DMS153 treated with DMSO at 0.1 percent for 48 hours (cell line): Measurements from ENCODE around the gene ANKFN1.
A peak's percentile ranks its signal among the peaks of the same experiment; 100 is the strongest.
"Not testable (repeated sequence)": the region's sequence is repeated elsewhere in the genome, so short reads cannot be mapped to it uniquely, and the experiment has no call there.

Experiments used
- DNase-seq: peaks from one replicate; lab custom pipeline; 2025; ENCODE audit not compliant: unreplicated experiment; lab: John Stamatoyannopoulos, UW

ANKFN1 gene

DNA sequence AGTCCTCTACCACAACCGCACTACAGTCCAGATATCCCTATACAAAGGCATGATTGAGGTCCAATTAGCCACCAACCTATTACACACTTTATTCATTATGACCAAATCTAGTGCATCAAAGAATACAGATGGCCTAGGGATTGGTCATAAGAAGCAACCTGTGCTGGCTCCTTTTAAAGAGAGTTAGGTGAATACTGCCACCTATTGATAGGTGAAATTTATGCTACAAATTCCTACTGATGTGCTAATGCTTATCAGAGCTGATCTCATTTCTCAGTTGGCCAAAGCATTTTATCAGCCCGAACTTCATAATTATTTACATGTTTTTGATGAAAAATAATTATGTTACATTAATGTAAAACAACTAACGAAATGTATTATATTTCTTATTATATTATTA lies 166.3 kb downstream of the ANKFN1 start:
- peak; percentile 24 for DNase-seq

DNA sequence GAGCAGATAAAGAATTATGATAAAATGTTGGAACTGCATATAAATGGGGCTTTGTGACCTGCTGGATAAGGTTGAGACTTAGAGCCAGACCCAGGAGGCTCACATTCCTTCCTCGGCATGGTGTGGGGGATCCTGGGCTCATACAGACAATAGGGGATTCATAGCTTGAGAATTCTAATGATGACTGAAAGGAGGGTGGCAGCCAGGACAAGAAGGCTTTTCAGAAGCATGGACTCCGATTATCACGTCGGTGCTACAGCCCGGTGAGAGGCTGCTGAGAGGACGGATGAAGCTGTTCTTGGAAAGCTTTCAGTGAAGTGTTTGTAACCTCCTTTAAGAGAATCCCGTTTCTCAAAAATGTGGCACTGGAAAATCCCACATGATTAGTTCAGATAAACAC lies 167.2 kb downstream of the ANKFN1 start:
- no peak for DNase-seq

DNA sequence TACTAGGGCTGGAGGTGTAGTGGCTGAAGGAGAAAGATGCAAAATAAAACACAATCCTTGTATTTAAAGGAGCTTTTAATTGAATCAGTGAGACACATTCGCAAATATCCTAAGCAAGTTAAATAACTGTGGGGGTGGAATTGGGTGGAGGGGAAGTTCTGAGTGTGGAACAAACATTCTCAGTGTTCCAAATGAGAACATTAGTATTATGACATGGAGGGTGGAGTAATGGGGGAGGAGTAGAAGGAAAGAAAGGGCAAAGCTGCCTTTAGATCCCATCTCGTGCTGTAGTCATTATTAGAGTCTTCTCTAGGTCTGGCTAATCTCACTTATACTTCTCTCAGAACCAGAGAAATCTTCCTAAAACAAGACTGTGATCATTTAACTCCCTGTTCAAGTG lies 169.7 kb downstream of the ANKFN1 start:
- DNase-seq: no peak

DNA sequence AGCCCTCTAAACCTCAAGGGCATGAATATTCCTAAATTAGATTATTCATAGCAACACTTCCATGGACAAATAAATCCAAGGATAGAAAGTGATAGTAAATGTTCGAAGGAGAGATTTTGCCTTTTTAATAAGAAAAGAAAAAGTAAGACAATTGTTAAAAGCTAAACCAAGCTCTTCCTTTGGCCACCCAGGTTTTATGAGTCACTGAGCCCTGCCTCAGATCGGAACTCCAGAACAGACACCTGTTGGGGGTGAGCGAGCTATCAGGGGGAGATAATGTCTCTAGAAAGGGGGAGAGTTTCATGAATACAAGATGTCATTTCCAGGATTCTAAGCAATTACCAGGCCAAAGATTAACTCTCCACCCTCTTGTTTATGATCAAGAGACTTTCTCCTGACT lies 171.4 kb downstream of the ANKFN1 start:
- no peak for DNase-seq

DNA sequence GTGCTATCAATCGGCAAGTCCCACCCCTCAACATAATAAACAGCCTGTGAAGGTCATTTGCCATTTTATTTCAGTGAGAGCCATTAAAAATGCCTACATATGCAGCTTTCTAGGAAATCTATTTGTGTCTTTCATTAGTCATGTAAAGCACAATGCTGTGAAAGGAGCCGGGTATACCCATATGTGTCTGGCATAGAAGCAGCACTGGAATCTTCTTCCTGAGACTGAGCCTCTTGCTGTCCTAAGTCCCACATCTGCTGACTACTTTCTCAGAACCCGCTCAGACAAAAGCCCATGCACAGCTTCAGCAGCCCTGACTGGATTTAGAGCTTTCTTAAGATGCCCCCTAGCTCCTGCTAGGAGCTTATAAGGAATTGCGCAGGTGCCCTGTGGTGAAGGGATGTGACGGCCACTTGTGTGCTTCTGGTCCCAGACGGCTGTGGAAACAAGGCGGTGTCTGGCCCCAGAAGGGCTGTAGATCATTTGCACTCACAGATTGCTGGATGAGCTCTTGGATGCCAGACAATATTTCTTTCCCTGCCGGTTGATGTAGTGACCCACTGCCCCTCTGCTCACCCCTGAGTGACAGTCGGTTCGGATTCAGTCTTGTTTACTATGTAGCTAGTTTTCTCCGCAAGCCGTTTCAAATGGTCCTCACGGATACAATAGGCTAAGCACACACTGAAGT lies 172.2 kb downstream of the ANKFN1 start:
- no peak for DNase-seq

DNA sequence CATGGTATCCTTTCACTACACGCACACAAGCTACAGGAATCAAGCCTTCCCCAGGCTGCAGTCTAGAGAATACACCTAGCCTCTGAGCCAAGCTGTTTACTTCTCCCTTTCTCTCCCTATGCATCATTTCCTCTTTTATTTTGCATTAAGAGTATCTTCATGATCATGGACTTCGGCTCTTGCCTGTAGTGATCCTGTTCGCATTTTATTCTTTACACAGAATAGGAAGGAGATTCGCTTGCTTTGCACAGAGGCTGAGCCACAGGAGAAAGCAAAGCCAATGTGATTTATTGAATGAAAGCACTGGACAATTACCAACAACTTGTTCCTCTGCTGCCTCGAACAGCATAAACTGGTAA lies 172.7 kb downstream of the ANKFN1 start:
- DNase-seq: no peak

DNA sequence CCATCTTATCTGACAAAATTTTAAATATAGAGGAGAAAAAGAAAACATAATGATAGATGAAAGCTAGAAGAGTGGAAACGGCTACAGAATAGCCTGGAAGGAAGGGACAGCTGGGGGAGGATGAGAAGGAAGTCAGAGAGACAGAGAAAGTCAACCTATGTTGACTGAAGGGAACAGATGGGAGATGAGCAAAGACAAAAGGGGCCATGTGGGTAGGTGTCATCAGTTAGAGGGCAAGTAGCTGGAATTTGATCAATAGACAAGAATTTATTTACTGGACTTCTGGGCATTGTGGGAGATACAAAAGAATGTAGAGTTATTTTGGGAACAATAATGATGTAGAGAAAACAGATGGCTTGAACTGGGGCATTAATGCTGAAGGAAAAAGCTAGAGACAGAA lies 194.4 kb downstream of the ANKFN1 start:
- no peak for DNase-seq

DNA sequence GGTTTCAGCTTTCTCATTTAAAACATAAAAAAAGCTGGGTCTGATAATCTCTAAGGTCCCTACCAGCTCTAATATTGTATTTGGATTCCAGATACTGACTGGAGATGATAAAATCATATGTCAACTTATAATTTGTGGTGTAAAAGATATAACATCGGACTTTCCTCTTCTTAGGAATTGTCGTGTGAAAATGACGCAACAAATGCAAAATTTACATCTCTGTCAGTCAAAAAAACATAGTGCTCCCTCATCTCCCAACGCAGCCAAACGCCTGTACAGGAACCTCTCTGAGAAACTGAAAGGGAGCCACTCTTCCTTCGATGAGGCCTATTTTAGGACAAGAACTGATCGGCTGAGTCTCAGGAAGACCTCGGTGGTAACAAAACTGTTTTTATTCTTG lies 197.3 kb downstream of the ANKFN1 start:
- no peak for DNase-seq

DNA sequence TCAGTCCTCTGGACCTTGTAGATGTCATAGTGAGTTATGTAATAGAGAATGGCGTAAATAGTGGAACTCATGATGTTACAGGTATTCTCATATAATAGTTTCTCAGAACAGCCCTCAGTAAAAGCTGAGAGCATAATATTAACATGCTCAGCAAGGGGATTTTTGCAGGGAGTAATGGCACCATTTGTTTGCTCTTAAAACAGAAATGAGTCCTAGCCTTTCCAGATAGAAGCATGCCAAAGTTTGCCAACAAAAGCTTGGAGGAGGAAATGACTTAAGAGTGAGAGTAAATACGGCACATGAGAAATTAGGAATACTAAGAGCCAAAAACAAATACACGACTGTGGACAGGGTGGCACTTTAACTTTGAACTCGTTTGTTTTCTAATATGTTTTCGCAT lies 198.4 kb downstream of the ANKFN1 start:
- DNase-seq: no peak

DNA sequence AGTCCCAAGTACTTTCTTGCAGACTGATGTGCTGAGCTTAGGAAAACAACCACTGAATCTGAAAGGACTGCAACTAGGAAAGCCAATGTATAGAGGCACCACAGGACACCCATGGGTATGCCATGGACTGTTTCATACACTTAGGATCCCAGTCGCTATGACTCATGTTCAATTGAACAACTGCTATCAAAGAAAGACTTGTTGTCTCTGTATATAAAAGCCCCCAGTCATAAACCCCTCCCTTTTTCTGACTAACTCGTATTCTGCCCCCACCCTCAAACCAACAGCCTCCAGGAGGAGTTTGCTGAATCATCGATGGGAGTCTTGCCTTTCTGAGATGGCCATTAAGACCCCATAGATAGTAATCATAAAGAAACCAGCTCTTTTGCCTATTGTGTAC lies 205.4 kb downstream of the ANKFN1 start:
- no peak for DNase-seq

DNA sequence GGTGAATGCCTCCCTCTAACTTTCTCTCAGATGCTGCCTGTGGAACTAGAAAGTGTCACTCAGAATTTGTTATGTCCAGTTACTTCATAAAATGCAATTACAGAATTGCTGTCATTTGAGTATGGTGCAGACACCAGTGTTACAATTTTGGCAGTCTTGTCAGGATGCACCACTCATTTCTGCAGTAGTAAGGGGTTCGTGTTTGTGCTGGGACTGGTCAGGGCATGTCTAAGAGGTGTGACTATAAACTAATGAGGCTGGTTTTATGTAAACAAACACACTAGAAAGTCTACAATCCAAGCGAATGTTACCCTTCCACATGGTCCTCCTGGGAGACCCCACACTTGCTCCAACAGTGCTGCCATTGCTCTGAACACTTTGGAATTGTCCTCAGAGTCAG lies 206.2 kb downstream of the ANKFN1 start:
- DNase-seq: no peak

DNA sequence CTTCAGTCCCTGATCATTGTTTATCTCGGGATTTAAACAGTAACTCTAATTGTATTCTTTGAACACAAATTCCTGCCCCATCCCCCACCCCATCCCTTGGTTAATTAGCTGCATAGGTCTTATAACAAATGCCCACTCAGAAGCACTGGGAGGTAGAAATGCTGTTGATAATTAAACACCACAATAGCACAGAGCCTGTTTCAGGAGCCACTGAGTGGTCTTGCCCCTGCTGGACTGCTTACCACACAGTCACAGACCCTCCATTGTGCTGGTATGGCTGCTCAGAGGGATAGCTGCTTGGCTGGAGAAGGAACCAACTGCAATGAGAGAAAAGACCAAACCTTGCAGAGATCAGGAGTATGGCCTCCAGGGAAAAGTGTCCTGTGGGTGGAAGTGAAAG lies 214.1 kb downstream of the ANKFN1 start:
- DNase-seq: no peak

DNA sequence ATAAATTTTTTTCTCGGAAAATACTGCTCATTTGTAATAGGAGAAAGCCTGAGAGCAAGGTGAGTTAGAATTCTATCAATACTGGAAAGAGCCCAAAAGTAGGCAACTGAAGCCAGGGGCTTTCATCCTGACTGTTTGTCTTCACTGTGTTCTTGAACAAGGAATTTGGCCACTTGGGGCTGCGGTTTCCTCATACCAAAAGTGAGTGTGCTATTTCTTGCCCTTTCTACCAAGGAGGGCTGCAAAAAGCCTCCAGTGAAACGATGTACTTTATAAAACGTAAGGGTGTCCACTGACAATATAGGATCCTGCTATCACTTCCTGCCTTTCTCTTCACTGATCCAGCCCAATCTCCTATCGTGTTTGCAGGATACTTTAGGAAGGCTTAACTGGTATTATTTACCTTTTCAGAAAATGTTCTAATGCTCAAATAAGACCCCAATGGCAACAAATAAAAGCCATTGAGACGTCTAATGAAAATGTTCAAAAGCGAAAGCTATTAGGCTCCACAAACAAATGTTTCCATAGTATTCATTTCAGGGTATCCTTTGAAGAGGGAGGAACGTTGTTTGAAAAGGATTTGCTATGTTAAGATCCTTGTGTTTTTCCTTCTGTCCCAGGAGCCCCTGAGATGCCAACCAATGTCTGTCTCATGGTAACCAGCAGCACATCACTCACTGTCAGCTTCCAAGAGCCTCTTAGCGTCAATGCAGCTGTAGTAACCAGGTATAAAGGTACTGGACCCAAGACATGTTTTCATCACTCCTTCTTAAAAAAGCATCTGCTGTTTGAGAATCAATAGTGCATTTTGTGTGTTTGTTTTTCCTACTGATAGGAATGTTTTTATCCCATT lies 220.9 kb downstream of the ANKFN1 start:
- no peak for DNase-seq

DNA sequence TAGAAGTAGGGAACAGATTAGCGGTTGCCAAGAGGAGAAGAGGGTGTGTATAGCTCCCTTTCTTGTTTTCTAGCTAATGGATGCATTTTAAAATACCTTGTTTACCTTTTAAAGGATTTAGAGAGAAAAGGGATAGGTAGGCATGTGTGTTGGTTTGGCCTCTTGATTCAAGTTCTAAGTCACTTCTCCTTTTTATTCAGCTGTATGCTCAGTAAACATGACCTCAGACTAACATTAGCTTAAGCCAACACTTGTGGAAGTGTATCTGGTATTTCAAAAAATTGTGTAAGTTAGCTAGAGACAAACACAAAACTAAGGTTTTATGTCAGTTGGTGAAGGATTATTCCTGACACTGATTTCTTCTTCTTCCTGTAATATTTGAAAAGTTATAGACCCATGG lies 236.1 kb downstream of the ANKFN1 start:
- DNase-seq: no peak

DNA sequence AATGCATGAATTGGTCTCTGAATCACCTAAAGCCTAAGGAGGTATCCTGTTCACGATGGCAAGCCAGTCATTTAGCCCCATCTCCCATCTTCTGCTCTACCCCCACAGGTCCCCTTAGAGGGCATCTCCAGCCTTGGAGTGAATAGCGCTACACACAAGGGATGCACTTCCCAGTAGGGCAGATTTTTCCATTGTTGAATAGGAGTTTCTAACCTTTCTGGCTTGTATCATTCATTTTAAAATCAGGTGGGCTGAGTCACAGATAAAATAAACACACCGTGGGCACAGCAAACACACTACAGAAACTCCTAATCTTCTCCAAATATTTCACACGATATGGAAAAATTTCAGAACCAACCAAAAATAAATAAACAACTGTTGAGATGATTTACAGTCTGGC lies 239.0 kb downstream of the ANKFN1 start:
- DNase-seq: no peak

DNA sequence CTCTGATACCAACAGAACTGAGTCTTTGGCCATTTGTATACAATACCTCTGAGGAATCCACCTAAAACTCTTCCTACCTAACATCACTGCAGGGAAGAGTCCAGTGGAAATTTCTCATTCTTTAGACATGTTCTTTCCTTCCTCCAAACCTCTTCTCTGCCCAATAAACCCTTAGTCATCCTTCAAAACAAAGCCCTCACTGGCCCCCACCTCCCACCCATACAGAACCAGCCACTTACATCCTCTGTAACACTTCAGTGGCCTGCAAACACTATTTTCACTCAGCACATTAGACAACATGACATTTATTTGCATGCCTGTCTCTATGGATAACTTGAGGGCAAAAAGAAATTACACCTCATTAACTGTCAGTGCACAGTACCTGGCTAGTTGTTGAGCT lies 239.9 kb downstream of the ANKFN1 start:
- no peak for DNase-seq

DNA sequence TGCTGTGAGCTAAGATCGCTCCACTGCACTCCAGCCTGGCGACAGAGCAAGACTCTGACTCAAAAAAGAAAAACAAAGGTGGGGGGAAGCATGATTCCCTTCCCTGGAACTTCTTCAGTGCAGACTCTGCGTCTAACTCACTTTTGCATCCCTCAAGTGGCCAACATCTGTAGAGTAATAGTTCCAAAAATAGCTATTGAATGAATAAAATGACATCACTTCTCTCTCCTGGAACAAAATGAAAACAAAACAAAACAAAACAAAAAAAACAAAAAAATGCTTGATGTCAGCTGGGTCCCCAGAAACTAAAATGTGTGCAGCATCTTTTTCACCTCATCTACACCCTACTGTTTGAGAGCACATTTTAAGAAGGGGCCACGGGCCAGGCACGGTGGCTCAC lies 242.5 kb downstream of the ANKFN1 start:
- DNase-seq: no peak

DNA sequence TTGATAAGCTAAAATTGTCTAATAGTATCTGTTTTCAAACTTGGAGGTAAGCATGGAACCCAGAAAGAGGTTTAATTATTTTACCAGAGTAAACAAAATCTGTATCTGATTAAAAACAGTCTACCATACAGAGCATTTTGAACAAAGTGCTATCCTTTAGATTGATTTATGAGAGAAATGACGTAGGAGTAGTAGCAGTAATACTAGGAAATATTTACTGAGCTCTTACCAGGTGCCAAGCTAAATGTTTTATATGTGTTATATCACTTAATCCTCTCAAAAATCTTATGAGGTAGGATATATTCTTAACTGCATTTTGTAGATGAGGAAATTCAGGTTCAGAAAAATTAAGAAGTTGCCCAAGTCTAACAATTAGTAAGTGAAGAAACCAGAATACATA lies 253.8 kb downstream of the ANKFN1 start:
- DNase-seq: no peak

DNA sequence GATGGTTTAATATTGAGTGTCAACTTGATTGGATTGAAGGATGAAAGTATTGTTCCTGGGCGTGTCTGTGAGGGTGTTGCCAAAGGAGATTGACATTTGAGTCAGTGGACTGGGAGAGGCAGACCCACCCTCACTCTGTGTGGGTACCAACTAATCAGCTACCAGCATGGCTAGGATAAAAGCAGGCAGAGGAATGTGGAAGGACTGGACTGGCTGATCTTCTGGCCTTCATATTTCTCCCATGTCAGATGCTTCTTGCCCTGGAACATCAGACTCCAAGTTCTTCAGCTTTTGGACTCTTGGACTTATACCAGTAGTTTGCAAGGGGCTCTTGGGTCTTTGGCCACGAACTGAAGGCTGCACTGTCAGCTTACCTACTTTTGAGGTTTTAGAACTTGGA lies 259.1 kb downstream of the ANKFN1 start:
- not testable (repeated sequence) for DNase-seq

DNA sequence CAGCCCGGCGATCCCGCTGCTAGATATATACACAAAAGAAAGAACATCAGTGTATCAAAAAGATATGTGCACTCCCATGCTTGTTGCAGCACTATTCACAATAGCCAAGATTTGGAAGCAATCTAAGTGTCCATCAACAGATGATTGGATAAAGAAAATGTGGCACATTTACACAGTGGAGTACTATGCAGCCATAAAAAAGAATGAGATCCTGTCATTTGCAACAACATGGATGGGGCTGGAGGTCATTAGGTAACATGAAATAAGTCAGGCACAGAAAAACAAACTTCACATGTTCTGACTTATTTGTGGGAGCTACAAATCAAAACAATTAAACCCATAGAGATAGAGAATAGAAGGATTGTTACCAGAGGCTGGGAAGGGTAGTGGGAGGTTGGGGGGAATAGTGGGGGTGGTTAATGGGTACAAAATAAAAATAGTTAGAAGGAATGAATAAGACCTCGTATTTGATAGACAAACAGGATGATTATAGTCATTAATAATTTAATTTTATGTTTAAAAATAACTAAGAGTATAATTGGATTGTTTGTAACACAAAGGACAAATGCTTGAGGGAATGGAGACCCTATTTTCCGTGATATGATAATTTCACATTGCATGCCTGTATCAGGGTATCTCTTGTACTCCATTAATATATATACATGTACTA lies 263.5 kb downstream of the ANKFN1 start:
- no peak for DNase-seq

DNA sequence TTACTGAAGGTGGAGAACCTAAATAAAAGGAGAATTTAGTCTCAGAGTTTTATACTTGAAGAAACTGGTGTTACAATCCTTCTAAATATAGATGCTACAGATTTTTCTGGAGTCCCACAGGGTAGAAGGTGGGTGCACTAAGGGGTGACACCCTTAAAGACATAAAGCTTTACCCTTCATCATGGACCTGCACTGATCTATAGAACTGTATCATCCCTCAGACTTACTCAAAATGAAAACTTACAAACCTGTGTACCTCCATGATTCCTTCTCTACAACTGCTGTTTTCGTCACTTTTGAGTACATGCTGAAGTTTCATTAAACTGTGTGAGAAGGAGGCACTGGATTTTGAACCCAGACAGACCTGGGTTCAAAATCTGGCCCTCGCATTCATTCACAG lies 270.7 kb downstream of the ANKFN1 start:
- DNase-seq: no peak

DNA sequence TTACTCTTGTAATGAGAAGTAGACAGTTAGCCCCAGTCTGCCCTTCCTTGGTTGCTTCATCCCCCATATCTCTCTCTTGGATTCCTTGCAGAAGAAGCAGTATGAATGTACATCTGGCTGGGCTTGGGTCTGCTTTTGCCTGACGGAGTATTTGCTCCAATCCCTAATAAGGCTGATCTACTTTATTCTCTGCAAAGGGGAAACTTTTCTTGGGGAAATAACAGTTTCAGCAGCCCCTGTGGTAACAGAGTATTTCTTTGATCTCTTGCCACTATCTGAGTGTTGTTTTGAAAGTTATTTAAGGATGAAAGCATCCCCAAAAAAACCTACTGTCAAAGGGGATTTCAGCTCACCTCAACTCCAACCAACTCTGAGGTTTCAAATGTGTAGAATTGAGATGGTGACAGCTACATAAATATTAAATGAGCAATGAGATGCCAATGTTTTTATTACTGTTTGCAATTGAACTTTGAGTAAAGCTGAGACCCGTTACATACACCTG lies 271.3 kb downstream of the ANKFN1 start:
- DNase-seq: no peak
